ENCODE results near the gene HS3ST3A1.

Gene HS3ST3A1

GRCh38 chr17:13476720-13477119, 125.0 kb downstream of the HS3ST3A1 start:
- POLR2A ChIA-PET (ENCODE audit: low non-redundant PET): no interaction called here
- DNase-seq (ENCODE audit: low spot score): no peak

DNA sequence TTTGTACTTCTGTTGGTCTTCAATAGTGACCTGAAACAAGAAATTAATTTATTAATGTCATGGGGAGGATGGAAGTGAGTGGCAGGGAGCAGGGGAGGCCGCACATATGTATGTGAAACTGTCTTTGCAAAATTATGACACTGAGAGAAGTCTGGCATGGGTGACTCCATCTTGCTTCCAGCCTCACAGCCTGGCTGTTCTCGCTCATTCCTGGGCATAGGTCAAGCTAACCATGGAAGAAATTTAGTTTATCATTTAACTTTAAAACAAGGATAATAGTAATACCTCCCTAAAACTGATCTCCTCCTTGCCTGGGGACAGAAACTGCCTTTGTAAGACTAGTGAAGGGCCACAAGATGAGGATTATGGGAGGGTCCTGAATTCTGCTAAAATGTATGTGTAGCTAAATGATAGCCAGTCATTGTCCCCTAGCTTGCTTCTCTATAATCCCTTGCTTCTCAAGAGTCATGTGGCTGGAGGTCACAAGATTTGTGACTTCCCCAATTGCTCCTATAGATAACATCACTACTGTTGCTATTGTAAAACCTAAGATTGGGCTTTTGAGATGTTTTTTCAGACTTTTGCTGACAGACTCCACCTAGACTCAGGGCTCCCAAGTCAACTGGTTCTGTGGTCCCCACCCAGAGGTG, 126.0 kb downstream of the HS3ST3A1 start:
- TF ChIP-seq, protein P1, sequence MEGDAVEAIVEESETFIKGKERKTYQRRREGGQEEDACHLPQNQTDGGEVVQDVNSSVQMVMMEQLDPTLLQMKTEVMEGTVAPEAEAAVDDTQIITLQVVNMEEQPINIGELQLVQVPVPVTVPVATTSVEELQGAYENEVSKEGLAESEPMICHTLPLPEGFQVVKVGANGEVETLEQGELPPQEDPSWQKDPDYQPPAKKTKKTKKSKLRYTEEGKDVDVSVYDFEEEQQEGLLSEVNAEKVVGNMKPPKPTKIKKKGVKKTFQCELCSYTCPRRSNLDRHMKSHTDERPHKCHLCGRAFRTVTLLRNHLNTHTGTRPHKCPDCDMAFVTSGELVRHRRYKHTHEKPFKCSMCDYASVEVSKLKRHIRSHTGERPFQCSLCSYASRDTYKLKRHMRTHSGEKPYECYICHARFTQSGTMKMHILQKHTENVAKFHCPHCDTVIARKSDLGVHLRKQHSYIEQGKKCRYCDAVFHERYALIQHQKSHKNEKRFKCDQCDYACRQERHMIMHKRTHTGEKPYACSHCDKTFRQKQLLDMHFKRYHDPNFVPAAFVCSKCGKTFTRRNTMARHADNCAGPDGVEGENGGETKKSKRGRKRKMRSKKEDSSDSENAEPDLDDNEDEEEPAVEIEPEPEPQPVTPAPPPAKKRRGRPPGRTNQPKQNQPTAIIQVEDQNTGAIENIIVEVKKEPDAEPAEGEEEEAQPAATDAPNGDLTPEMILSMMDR (conservative IDR thresholded peaks at IDR 0.05; ENCODE audit: low read depth): no peak
- DNase-seq (ENCODE audit: low spot score): no peak
- POLR2A ChIA-PET (ENCODE audit: low non-redundant PET): no interaction called here
- CTCF ChIA-PET: no interaction called here
- H3K27ac ChIP-seq: no peak overlapping the region

More at GRCh38 chr17:13476720-13477119, 125.0 kb downstream of the HS3ST3A1 start:
- TF ChIP-seq, protein P1 (conservative IDR thresholded peaks at IDR 0.05; ENCODE audit: low read depth): no peak
- no peak overlapping the region for H3K27ac ChIP-seq
- CTCF ChIA-PET: no interaction called here

GRCh38 chr17:13474073-13474800, 127.5 kb downstream of the HS3ST3A1 start:
- POLR2A ChIA-PET (ENCODE audit: low non-redundant PET): no interaction called here

DNA sequence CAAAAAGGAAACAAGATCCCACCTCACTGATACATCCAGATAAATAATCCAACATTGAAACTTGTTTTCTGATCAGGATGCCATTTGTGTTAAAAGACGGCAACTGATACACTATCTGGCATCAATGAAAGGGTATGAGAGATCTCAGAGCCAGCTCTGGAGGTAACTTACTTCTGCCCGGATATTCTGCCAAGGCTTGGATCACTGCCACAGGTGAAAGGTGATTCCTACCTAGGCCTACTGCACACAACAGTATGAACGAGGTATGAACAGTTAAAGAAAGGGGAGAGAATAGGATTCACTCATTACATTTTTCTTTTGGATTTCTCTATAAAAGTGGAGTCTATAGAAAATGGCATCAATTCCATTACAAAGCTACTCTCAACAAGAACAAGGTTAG, 136.1 kb downstream of the HS3ST3A1 start:
- POLR2A ChIA-PET (ENCODE audit: low non-redundant PET): no interaction called here
- no peak overlapping the region for H3K27ac ChIP-seq
- CTCF ChIA-PET: no interaction called here
- no peak for DNase-seq (ENCODE audit: low spot score)
- TF ChIP-seq, protein P1 (conservative IDR thresholded peaks at IDR 0.05; ENCODE audit: low read depth): no peak

More at GRCh38 chr17:13474073-13474800, 127.5 kb downstream of the HS3ST3A1 start:
- no peak for DNase-seq (ENCODE audit: low spot score)
- TF ChIP-seq, protein P1 (conservative IDR thresholded peaks at IDR 0.05; ENCODE audit: low read depth): no peak
- no peak overlapping the region for H3K27ac ChIP-seq
- CTCF ChIA-PET: no interaction called here

DNA sequence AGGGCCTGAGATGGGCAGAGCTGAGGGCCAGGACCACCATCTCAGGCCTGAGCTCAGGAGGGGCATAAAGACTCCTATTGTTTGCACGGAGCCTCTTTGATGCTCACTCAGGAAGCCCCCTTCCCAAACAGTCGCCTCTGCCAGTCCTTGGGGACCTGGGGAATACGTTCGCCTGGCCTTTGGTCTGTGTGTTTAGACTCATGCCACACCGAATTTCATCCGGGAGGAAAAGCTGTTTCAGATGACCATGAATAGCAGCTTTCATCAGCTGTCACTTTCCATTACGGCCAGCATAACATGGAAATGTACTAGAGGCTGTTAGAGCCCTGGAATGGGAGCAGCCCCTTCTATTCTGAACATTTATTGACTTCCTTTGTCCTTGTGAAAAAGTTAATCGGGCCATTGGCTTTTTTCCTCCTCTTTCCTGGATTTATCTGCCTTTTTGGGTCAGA, 139.0 kb downstream of the HS3ST3A1 start:
- H3K27ac ChIP-seq: no peak overlapping the region
- TF ChIP-seq, protein P1 (conservative IDR thresholded peaks at IDR 0.05; ENCODE audit: low read depth): no peak
- no peak for DNase-seq (ENCODE audit: low spot score)
- ChIA-PET CTCF (no interaction called here), POLR2A (ENCODE audit: low non-redundant PET) (no interaction called here)

DNA sequence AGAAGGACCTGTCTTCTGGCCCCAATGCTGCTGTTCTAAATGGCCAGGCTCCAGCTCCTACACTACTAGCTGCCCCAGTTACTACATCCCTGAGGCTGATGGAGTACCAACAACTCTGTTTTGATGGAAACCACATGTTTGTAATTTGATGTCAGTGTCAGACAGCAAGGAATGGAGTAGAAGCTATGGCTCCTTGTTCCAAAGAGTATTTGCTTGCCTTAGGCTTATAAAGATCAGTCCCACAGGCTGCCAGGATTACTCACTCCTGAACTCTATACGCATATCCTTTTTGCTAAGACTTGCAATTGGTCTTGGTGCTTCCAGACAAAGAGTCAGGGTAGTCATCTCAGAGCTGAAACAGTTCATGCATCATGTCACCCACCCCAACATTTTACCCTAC, 139.6 kb downstream of the HS3ST3A1 start:
- ChIA-PET POLR2A (ENCODE audit: low non-redundant PET) (no interaction called here), CTCF (no interaction called here)
- TF ChIP-seq, protein P1 (conservative IDR thresholded peaks at IDR 0.05; ENCODE audit: low read depth): no peak
- no peak overlapping the region for H3K27ac ChIP-seq
- DNase-seq (ENCODE audit: low spot score): no peak
